SKM-1 treated with dmso at 0.1 percent for 144 hours (cell line): ENCODE results near the gene PPP1R12C.
"Not testable (repeated sequence)": the region's sequence is repeated elsewhere in the genome, so short reads cannot be mapped to it uniquely, and the experiment has no call there.

ENCODE experiments used
- DNase-seq: peaks from one replicate; lab custom pipeline; 2025; ENCODE audit not compliant: unreplicated experiment; lab: John Stamatoyannopoulos, UW

PPP1R12C gene

GRCh38 chr19:55112246-55112776, 5.1 kb downstream of the PPP1R12C start:
- no peak for DNase-seq

- no peak for DNase-seq
Measured at GRCh38 chr19:55111238-55111831, 6.1 kb downstream of the PPP1R12C start.

- no peak for DNase-seq
Measured at GRCh38 chr19:55109527-55110291, 7.7 kb downstream of the PPP1R12C start.

GRCh38 chr19:55107252-55107651, 10.2 kb downstream of the PPP1R12C start:
- DNase-seq = not testable (repeated sequence)

GRCh38 chr19:55106591-55106990, 10.8 kb downstream of the PPP1R12C start:
- DNase-seq = no peak

GRCh38 chr19:55105237-55105636, 12.2 kb downstream of the PPP1R12C start:
- DNase-seq = no peak

GRCh38 chr19:55103190-55103589, 14.2 kb downstream of the PPP1R12C start:
- DNase-seq = no peak

- DNase-seq = no peak
Measured at GRCh38 chr19:55101261-55101660, 16.2 kb downstream of the PPP1R12C start.

- DNase-seq = no peak
Measured at GRCh38 chr19:55099557-55100506, 17.6 kb downstream of the PPP1R12C start.

- no peak for DNase-seq
Measured at GRCh38 chr19:55098716-55099556, 18.5 kb downstream of the PPP1R12C start.

- DNase-seq = no peak
Measured at GRCh38 chr19:55097864-55098715, 19.3 kb downstream of the PPP1R12C start.

GRCh38 chr19:55096061-55096701, 21.3 kb downstream of the PPP1R12C start:
- no peak for DNase-seq

GRCh38 chr19:55095260-55096060, 22.0 kb downstream of the PPP1R12C start:
- DNase-seq = no peak

GRCh38 chr19:55094456-55095259, 22.8 kb downstream of the PPP1R12C start:
- DNase-seq = no peak

GRCh38 chr19:55092423-55093318, 24.8 kb downstream of the PPP1R12C start:
- DNase-seq = no peak

- no peak for DNase-seq
Measured at GRCh38 chr19:55091955-55092354, 25.5 kb downstream of the PPP1R12C start.
